ENCODE measurements around the gene TRPM3.

Gene TRPM3

DNA sequence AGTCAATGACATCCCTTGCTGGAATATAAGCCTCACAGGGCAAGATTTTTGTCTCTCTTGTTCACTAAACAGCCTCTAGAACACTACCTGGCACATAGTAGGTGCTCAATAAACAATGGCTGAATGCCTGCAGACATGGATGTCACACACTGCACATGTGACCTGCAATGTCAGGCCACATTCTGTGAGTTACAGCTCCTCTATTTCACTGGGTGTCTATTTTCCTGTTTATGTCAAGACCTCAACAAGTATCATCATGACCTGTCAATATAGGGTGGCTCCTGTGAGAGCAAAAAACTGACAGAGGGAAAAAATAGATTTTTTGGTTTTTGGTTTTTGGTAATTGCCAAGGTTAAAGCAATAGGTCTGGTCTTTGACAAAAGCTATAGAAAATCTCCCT, 562.3 kb downstream of the TRPM3 start:
- TF ChIP-seq, protein P1, sequence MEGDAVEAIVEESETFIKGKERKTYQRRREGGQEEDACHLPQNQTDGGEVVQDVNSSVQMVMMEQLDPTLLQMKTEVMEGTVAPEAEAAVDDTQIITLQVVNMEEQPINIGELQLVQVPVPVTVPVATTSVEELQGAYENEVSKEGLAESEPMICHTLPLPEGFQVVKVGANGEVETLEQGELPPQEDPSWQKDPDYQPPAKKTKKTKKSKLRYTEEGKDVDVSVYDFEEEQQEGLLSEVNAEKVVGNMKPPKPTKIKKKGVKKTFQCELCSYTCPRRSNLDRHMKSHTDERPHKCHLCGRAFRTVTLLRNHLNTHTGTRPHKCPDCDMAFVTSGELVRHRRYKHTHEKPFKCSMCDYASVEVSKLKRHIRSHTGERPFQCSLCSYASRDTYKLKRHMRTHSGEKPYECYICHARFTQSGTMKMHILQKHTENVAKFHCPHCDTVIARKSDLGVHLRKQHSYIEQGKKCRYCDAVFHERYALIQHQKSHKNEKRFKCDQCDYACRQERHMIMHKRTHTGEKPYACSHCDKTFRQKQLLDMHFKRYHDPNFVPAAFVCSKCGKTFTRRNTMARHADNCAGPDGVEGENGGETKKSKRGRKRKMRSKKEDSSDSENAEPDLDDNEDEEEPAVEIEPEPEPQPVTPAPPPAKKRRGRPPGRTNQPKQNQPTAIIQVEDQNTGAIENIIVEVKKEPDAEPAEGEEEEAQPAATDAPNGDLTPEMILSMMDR (conservative IDR thresholded peaks at IDR 0.05; ENCODE audit: low read depth, low read length) = no peak
- DNase-seq (ENCODE audit: low read depth) = no peak

GRCh38 chr9:70557661-70558369, 563.6 kb downstream of the TRPM3 start:
- no peak overlapping the region for H3K4me3 ChIP-seq (ENCODE audit: low read depth, low read length)
- TF ChIP-seq, protein P1 (conservative IDR thresholded peaks at IDR 0.05; ENCODE audit: low read depth, low read length) = no peak
- DNase-seq (ENCODE audit: low read depth) = no peak

More for the DNA sequence above, 562.3 kb downstream of the TRPM3 start:
- no peak overlapping the region for H3K4me3 ChIP-seq (ENCODE audit: low read depth, low read length)

GRCh38 chr9:70556771-70557170, 564.6 kb downstream of the TRPM3 start:
- TF ChIP-seq, protein P1 (conservative IDR thresholded peaks at IDR 0.05; ENCODE audit: low read depth, low read length) = no peak
- DNase-seq (ENCODE audit: low read depth) = no peak

DNA sequence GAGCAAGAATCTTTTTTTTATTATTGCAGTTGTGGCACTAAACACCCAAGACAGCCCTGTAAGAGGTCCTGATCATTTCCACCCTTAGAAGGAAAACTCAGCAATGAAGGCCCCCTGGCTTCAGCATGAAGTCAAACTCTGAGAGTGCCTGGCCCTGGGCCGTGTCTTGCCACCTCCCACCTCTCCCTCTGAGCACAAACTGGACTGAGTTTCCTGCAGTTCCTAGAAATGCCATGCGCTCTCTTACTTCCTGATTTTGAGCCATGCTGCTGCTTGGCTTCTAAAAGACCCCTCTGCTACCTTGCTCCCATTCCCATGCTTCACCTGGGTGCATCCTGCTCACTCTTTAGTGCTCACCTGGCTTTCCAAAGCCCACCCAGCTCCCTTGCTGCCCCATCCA, 566.5 kb downstream of the TRPM3 start:
- TF ChIP-seq, protein P1 (conservative IDR thresholded peaks at IDR 0.05; ENCODE audit: low read depth, low read length) = no peak
- no peak for DNase-seq (ENCODE audit: low read depth)
- H3K4me3 ChIP-seq (ENCODE audit: low read depth, low read length) = no peak overlapping the region

More at GRCh38 chr9:70556771-70557170, 564.6 kb downstream of the TRPM3 start:
- H3K4me3 ChIP-seq (ENCODE audit: low read depth, low read length) = no peak overlapping the region

DNA sequence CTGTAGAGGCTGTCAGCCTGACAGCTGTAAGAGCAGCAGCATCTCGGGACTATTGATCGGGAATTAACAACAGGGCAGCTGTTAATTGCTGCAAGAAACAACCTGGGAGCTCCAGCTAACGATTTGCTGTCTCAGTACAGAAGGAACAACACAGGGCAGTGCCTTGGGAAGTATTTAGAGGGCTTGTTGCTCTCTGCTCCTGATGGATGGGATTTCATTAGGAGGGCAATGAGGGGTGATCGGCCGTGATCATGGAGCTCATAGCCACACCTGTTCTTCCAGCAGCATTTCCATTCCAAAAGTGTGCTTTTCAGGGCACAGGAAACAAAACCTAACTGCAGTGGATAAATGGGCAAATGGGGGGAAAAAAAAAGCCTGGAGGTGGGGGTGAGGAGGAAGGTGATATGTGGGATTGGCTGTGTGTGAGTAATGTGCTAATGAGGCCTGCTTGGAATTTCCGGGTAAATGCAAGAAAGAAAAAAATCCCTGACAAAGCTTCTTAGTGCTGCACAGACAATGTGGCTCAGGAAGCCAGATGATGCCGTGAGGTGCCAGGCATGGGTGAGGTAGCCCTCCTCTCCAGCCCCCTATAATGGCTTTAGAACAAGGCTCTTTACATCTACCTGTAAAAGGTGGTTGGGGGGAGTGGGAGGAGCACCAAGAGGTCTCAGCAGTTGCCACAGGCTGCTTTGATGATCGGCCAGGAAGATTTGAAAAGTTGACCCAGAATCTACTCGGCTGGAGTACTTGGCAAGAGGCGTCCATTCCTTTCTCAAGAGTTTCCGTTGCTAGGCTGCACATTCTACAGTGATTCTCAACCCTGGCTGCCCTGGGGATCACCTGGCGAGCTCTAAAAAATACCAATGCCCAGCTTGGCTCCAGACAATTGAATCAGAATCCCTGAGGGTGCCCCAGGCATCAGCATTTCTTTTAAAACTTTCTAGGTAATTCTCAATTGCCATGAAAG, 567.4 kb downstream of the TRPM3 start:
- peak; percentile 74 for DNase-seq (ENCODE audit: low read depth)
- H3K4me3 ChIP-seq (ENCODE audit: low read depth, low read length) = no peak overlapping the region
- TF ChIP-seq, protein P1 (conservative IDR thresholded peaks at IDR 0.05; ENCODE audit: low read depth, low read length) = no peak

DNA sequence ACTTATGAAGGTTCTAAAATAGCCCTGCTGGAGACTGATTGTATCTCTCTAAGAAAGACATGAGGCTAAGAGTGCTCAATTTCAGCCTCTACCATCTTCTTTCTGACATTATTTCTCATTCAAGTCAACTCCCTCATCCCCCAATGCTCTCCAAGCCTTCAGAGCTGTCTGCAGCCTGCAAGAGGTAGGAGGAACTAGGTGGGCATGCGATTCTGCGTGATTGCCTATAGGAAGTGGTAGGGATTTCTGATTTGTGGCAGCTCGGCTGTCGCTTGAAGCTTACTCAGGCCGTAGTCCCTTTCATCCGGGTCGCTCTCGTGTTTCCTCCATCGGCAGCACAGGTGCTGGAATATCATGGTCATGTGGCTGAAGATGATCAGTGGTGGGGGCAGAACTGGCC, 568.9 kb downstream of the TRPM3 start:
- TF ChIP-seq, protein P1 (conservative IDR thresholded peaks at IDR 0.05; ENCODE audit: low read depth, low read length) = no peak
- DNase-seq (ENCODE audit: low read depth) = no peak
- H3K4me3 ChIP-seq (ENCODE audit: low read depth, low read length) = no peak overlapping the region
